GF-D8 (cell line): Measurements from ENCODE around the gene RCCD1.

Experiments
- DNase-seq: peaks from one replicate; lab custom pipeline; 2025; lab: John Stamatoyannopoulos, UW

The RCCD1 gene

DNA sequence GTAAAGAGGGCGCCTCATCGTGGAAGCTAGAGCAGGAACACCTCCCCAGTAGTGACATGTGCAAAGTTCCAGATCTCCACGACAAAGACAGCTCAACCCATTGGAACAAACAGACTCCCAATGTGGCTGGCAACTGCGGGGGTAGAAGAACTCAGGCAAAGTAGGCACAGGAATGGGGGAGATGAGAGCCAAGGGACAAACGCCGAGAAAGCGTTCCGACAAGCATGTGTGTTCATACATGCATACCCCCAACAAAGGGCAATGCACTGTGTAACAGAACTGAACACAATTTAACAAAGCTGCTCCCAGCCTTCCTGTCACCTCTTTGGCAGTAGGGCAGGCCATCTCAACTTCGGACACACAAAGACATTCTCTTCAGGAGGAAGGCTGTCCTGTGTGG is 11.6 kb downstream of the RCCD1 start:
- DNase-seq, result no peak

DNA sequence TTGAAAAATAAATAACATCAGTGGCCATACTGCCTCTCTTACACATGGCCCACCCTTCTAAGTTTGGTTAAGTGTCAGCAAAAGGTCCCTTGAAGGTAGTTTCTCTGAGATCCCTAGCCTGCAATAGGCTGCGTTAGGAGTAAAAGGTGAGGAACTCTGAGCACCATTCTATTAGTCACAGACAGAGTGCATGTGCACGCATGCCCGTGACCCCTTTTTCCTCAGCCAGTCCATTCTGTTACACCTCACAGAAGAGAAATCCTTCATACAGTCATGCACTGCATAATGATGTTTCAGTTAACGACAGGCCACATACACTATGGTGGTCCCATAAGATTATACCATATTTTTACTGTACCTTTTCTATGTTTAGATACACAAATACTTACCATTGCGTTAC is 12.5 kb downstream of the RCCD1 start:
- DNase-seq, result no peak

DNA sequence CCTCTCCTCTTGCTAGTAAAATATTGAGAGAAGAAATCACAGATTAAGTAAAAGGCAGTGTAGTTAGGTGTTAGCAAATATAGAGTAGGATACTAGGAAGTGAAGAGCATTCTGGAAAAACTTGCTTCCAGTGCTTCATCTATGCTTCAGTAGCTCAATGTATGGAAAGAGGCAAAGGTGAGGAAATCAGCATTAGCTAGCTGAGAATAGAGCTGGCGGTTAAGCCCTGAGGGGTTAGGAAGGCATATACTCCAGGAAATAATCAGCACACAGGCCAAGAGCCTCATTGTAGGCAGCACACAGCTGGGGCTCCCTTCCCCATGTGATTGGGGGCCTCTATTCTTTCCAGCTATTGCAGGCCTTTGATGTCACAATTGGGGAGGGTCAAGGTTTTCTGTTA is 13.8 kb downstream of the RCCD1 start:
- no peak for DNase-seq

DNA sequence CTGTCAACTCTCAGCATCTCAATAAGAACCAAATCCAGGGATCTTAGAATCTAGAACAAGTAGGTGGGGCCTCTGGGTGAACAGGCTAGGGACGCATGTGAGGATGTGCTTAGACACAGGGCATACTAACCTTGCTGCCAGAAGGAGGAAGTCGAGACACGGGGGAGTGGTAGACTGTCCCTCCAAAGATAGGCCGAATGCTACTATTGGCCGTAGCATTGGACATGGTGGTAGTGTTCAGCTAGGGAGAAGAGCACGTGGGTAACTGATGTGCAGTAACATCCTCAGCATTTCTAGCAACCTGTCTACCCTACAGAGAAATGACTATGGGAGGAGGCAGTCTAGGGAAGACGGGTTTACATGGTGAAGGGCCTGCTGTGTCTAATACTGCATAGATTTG is 15.6 kb downstream of the RCCD1 start:
- DNase-seq, result no peak

DNA sequence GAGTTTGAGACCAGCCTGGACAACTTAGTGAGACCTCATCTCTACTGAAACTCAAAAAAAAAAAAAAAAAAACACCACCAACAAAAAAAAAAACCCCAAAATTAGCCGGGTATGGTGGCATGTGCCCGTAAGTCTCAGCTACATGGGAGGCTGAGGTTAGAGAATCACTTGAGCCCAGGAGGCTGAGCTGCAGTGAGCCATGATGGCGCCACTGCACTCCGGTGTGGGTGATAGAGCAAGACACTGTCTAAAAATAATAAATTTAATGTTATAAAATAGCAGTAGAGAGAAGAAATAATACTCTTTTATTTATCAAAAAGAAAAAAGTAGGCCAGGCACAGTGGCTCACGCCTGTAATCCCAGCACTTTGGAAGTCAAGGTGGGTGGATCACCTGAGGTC is 17.4 kb downstream of the RCCD1 start:
- no peak for DNase-seq

DNA sequence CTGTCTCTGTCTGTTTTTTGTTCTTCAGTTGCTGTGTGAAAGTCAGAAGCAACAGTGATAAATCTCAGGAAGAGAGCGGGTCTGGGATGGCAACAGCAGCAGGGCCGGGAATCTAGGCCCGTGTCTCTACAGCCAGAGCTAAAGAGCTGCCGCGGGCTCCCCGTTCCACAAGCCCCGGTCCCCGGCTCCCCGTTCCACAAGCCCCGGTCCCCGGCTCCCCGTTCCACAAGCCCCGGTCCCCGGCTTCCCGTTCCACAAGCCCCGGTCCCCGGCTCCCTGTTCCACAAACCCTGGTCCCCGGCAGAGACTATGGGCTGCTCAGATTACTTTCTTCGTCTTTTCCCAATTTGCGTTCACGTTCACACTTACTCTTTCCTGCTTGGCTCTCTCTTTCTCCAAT is 19.5 kb downstream of the RCCD1 start:
- no peak for DNase-seq

DNA sequence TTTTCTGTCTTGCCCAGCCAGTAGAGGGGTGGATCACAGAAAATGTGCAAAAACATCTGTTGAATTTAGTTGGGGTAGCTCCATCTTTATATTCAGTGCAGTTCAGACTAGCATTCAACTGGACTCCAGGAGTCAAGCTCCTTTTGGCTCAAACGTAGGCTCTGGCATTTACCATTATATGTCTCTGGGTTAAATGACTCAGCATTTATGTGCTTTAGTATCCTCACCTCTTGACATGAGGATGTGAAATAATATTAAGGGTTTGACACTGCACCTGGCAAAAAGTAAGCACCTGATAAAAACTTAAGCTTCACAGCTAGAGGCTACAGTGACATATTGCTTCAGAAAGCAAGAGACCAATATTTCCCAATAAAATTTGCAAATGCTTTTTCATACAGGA is 24.9 kb downstream of the RCCD1 start:
- no peak for DNase-seq

DNA sequence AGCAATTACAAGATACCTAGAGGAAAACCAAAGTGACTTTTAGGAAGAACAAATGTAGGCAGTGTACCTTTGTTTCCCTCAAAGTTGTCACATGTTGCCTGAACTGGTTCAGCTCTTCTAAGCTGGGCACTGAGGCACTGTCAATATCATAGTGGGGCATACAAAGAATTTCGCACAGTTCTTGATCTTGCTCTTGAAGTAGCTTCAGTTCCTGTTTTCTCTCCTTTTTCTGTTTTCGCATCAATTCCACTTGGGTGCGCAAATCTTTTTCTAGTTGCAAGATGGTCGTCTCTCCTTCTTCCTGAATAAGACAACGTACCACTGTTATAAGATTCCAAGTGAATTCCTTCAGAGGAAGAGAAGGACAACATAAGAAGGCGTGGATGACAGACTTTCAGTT is 27.0 kb downstream of the RCCD1 start:
- no peak for DNase-seq

DNA sequence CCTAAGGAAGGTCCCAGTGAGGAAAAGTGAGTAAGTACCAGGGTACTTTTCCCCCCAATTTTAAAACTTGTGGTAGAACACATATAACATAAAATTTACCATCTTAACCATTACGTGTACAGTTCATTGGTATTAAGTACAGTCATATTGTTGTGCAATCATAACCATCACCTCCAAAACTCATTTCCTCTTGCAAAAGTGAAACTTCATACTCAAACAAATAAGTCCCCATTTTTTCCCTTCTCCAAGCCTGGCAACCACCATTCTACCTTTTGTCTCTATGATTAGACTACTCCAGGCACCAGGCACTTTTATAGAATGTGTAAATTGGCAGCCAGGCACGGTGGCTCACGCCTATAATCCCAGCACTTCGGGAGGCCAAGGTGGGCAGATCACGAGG is 27.5 kb downstream of the RCCD1 start:
- DNase-seq, result no peak

DNA sequence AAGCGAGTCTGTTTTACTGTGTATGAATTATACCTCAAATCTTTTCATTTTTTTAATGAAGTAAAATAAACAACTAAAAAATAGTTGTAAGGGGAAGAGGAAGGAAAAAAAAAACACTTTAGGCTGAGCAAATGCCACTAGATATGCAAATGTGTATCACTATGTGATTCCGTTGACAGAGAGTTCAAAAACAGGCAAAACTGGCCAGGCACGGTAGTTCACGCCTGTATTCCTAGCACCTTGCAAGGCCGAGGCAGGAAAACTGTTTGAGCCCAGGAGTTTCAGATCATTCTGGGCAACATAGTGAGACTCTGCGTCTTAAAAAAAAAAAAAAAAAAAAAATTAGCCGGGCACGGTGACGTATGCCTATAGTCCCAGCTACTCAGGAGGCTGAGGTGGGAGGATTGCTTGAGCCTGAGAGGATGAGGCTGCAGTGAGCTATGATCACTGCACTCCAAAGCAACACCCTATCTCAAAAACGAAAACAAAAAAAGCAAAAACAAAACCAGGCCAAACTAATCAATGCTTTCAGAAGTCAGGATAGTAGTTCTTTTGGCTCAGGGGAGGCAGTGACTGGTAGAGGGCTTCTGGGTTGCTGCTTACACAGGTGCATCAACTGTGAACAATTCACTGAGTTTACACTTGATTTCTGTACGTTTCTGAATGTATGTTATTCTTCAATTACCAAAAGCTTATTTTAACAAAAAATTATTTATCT is 32.3 kb downstream of the RCCD1 start:
- no peak for DNase-seq

DNA sequence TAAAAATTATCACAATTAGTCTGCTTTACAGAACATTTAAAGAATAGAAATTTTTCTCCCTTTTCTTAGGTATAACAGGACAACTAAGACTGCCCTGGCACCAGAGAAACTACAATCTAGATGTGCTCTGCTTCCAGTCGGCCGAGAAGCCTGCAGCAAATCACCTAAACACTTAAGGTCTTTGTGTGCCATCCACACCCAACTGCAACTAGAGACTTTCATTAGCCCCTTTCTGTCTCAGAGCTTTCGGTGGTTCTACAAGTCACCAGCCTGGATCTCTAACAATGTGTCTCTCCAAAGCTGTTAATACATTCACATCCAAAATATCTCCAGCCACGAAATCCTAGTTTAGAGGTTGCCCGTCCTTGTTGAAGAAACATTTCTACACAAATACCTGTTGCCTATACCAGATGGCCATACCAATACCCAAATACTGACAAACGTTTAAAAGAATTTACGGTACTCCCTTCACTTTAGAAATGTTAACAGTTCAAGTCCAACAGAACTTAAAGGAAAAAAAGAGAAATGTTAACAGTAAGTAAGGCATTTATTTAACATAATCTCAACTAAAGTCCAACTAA is 33.0 kb downstream of the RCCD1 start:
- no peak for DNase-seq

DNA sequence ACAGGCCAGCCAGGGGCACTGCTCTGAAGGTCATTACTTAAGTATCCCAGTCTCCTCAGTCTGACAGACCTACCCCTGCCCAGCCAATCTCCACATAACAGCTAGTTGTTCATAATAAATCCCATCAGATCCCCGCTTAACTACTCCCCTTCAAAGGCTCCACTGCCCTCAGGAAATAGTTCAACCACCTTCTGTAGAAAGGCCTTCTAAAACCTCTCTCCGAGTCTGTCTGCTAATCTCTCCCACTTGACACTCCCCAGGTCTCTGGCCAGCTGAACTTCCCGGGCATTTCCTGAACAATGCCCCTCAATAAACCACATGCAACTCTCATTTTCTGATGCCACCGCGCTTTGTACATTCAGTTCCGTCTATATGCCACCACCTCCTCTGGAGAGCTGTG is 33.6 kb downstream of the RCCD1 start:
- DNase-seq, result peak; percentile 58

DNA sequence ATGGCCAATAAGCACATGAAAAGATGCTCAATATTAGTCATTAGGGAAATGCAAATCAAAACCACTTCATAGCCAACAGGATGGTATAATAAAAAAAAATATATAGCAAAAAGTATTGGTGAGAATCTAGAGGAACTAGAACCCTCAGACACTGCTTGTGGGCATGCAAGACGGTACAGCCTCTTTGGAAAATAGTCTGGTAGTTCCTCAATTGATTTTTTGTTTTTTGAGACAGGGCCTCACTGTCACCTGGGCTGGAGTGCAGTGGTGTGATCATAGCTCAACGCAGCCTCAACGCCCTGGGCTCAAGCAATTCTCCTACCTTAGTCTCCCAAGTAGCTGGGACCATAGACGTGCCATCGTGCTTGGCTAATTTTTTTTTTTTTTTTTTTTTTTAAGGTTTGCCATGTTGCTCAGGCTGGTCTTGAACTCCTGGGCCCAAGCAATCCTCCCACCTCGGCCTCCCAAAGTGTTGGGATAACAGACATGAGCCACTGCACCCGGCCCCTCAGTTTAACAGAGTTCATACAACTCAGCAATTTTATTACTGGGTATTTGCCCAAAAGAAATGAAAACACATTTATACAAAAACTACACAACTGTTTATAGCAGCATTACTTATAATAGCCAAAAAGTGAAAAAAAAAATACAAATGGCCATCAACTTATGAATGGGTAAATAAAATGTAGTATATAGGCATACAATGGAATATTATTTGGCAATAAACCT is 34.5 kb downstream of the RCCD1 start:
- no peak for DNase-seq

DNA sequence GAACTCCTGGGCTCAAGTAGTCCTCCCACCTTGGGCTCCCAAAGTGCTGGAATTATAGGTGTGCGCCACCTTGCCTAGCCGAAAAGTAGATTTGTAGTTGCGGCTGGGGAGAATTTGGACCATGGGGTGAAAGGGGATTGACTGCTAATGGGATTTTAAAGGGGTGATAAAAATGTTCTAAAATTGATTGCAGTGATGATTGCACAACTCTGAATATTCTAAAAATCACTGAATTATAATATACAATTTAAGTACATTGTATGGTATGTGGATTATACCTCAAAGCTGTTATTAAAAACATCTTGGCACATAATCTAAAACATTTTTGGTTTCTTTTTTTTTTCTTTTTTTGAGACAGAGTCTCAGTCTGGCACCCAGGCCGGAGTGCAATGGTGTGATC is 35.8 kb downstream of the RCCD1 start:
- DNase-seq, result no peak

DNA sequence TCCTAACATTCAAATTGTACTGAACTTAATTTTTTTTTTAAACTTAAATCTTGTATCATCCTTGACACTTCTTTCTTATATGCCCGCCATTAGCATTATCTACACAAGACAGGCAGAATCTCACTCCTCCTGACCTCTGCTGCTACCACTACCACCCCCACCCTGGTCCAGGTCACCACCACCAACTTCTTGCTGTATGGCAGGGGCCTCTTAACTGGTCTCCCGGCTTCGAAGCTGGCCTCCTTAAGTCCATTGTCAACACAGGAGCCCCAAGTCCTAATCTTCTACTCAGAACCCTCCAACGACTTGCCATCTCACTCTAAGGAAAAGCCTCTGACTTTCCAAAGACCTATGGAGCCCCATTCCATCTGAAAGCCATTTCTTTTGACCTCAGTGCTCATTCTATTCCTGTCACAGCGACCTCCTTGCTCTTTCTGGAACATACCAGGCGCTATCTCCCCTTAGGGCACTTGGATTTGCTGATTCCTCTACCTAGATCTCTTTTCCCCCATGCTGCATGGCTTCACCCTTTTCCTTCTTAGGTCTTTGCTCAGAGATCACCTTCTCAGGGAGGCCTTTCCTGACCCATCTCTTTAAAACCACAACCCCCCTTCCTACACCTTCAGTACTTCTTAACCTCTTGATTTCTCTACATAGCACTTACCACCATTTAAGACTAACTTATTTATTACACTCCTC is 37.1 kb downstream of the RCCD1 start:
- no peak for DNase-seq

DNA sequence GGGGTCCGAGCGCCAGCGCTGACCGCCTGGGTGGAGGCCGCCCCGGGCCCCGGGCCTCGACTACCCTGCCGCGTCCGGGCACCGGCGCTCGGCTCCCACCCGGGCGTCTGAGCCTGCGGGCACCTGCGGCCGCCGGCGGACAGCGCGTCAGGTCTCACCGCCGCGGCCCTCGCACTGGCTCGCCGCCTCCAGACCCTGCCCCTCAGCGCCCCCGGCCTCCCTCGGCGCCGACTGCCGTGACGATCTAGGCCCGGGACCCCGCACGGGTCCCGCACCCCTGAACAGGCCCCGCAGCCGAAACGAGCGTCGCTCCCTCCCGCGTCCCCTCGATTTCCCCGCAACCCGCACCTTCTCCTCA is 39.4 kb downstream of the RCCD1 start:
- no peak for DNase-seq

DNA sequence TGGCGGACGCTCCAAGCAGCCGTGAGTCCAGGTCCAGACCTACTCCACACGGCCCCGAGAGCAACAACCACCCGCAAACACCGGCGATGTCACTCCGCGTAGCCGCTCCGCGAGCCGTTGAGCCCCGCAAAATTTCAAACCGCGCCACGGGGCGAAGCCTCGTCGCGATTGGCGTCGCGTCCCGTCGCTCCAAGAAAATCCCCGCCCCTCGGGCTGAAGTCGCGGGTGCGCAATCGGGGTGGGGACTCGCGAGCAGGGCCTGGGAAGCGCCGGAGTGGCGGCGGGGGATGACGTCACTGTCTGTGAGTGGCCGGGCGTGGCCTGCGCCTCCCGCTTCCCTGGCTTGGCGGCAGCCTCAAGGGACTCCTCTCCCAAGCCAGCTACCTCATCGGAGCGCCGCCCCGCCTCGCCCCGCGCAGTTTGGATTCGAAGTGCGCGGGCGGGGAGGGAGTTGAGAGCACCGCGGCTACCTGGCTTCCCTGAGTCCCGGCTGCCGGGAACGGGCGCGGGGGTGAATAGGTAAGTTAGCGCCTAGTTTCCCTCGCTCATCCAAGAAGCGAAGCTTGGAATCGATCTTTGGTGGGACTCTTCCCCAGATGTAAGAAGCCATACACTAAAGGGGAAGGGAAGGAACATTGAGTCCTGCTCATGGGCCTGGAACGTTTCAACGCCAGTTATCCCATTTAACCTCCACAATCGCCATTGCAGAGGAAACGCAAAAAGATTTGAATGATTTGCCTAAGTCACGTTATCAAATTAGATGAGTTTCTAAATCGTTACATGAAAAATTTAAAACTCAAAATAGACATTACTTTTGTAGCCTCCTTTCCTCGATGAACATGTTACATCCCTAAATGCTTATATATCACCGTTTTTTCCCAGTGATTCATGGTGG is 40.0 kb downstream of the RCCD1 start, which contains the start of gene PRC1:
PRC1 (minus strand) TSS at position 119 of the 895 bp plus-strand sequence; CDS start at position 1, 118 bp downstream.
- DNase-seq, result peak; percentile 91

DNA sequence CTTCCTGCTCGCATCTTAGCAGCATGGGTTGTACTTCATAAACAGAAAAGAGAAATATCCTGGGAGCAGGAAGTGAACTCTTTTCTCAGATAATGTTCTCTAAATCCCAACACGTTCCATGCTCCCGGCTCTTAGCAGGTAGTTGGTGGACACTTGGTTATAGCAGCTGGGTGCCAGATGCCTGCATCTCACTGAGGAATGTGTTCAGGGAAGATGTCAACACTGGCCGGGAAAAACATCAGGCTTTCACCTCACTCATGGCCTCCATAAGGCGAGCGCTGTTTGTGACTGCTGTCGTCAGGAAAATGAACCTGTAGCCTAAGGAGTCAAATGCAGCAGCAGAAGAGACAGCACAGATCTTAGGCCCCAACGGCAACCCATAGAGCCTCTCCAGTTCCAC is 44.1 kb downstream of the RCCD1 start:
- no peak for DNase-seq

DNA sequence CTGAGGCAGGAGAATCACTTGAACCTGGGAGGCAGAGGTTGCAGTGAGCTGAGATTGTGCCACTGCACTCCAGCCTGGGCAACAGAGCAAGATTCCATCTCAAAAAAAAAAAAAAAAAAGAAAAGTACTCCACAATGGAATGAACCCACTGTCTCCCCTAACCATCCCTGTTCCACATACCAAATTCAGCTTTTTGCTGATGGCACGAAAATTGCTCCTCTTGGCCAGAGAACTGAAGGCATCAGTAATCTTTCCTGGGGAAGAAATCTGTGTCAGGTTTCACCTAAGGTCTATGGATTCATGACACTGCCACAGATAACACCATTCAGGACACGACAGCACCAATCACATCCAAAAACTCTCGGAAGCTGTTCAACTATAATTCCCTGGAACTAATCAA is 46.5 kb downstream of the RCCD1 start:
- DNase-seq, result no peak

DNA sequence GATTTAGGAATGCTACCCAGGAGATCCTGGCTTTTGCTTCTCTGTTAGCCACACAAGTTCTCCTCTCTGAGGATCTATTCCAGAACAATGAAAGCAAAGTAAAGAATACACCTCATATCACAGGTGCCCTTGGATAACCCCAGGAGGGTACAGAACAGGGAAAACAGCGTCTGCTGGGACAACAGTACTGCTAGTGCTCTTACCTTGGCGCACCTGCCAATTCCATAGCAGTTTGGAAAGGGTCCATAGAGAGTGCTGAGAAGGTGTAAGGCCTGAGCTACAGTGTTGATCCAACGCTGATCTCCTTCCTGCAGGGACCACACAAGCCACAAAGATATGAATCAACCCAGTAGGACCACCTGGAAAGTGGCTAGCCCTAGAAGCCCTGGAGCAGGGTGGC is 52.6 kb downstream of the RCCD1 start:
- no peak for DNase-seq
